Fibroblast of peridontal ligament (primary cell): ENCODE data around the gene PWP1.

Source experiments
- DNase-seq: peaks from one replicate; pipeline ENCODE4 v3.0.0-alpha.2; 2010; ENCODE audit errors: extremely low read depth

Gene PWP1

DNA sequence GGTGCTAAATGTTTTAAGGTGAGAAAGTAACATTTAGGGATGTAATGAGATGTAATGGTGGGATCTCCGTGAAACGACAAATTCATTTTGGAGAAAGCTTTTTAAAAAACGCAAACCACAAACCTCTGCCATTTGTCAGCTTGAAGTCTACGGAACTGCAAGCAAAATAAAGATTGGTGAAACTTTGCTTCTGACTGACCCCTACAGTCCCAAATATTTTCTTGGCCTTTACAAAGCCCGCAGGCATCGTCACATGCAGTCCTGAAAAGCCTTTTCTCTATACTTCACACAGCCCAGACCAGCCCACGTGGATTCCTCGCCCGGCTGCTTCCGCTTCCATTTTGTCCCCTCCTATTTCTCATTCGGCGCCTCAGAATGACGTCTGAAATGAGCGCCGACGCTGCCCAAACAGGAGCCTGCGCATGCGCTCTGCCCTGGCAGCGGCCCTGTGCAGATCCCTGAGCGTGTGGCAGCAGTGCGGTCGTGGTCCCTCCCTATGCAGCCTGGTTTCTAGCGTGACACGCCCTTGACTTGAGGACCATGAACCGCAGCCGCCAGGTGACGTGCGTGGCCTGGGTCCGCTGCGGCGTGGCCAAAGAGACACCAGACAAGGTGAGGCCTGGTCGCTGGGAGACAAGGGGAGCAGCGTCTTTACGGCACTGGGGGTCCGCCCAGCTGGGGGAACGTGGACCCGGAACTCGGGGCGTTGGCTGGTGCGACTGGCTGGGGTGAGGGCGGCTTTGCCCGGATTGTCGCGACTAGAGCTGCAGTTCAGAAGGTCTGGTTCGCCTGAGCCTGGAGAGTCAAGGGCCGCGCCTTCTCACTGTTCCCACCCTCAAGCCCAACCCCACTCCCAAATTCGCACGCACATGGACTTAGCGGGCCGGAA, at the start of gene PWP1:
Gene PWP1, plus strand, starts transcription at position 440 of the 889 bp plus-strand sequence. Its CDS starts 101 bp downstream, at position 541.
- DNase-seq: peak; percentile 95

DNA sequence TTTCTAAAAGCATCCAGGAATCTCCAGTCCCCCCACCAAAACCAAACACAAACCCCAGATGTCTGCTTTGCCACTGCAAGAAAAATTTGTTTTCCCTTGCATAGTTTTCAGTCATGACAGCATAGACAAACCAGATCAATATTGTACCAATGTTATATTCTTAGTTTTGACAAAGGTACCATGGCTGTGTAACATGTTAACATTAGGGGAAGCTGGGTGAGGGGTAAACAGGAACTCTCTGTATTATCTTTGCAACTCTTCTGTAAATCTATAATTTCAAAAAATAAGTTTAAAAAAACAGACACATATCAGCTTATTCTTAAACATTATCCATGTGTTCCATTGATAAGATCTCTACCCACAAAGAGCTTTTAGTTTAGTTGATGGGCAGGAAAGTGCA, 44.4 kb upstream of the PWP1 start:
- no peak for DNase-seq

DNA sequence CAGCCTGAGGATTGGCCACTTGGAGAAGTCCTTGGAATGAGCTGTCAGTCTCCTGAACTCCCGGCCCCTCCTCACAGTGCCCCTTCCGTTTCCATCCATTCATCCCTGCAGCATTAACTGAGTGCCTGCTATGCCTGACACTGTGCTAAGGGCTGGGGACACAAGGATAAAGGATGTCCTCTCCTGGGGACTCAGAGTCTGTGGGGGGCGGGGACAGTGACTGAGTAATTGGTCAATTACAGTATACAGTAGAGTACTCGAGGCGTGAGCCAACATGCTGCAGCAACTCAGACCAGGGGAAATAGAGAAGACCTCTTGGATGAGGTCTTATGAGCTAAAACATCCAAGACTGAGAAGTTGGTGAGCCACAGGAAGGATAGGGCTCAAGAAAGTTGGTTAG, 43.4 kb upstream of the PWP1 start:
- DNase-seq: no peak

GRCh38 chr12:107645630-107646333, 39.8 kb upstream of the PWP1 start:
- DNase-seq: no peak

- DNase-seq: no peak
Observed at GRCh38 chr12:107646436-107646835, 39.2 kb upstream of the PWP1 start.

- DNase-seq: no peak
Observed at GRCh38 chr12:107649661-107650061, 35.9 kb upstream of the PWP1 start.

DNA sequence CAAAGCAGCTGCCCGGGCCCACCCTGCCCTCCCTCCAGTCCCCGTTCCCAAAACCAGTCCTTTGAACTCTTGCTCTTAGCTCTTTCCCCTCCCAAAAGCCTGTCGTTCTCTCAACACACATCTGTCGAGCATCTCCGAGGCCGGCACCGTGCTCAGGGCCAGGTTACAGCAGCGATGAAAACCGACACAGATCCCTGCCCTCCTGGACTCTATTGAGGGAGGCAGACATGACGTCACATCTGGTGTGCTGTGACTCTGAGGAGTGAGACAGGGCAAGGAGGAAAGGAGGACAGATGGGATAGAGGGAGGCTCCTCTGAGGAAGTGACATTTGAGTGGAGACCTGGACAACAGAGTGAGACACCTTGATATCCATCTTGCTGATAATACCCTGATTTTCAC, 34.6 kb upstream of the PWP1 start:
- DNase-seq: no peak

DNA sequence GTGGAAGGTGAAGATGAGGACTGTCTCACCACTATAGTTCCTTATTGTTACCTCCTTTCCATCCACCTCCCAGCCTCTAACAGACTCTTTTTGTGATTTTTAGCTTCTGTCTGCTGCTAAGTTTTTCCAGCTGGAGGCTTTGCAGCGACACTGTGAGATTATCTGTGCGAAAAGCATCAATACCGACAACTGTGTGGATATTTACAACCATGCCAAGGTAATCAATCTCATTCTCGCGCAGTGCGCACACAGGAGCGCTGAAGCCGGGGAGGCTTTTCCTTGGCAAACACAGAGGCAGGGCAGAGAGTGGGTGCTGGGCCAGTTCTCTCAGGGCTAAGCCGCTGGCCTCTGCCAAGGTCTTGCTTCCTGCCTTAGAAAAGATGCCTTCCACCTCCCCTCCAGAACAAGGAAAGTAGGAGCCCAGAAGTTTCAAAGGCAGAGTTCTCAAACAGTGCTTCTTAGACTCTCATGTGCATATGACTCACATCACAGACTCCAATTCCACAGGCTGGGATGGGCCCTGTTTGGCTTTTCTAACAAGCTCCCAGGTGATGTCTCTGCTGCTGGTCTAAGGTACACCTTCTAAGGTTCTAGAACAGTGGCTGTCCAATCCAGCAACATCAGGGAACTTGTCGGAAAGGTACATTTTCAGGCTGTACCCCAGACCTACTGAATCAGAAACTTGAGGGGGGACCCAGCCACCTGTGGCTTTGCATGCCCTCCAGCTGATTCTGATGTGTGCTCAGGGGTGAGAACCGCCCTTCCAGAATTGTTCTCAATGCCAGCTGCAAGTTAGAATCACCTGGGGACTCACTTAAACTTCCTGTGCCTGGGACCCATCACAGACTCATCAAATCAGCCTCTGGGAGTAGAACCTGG, 33.8 kb upstream of the PWP1 start:
- no peak for DNase-seq

DNA sequence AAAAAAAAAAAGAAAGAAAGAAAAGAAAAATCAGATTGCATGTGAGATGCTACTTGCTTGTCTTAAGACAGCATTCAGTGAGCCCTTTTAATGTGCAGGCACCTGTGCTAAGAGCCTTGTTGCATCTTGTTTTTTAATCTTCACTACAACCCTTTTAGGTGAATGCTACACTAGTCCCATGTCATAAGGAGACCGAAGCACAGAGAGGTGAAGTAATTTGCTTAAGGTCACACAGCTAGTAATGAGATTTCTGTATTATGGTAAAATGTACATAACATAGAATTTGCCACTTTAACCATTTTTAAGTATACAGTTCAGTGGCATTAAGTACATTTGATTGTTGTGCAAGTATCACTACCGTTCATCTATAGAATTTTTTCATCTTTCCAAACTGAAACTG, 32.1 kb upstream of the PWP1 start:
- DNase-seq: no peak

GRCh38 chr12:107654873-107655272, 30.7 kb upstream of the PWP1 start:
- DNase-seq: no peak

DNA sequence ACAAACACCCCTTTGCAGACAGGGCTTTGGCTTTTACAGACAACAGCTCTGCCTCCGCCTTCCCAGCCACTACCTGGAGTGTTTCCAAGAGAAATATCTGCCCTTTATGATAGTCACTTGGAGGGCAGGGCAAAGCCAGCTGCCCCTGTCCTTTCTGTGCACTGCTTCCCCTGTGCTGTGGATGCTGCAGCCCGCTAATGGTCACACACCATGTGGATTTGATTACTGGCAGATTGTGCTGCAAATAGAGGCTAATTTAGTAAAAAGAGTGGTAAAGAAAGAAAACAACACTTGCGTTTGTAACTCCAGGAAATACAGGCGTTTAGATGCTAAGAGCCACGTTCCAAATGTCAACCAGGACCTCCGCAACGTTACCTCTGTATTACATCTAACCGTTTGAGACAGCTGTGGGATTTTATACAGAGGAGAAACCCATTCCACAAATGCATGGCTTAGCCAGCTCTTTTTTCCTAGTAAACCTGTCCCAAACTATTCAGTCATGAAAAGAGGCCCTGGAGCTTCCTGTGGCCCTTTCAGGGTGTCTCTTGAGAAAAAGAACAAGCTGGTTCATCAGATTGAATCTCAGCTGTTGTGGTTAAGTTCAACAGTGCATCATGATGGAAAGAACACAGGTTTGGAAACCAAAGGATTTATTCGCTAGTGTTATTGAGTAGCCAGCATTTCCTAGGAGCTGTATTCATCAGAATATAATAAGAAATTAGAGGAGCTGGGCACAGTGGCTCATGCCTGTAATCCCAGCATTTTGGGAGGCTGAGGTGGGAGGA, 30.1 kb upstream of the PWP1 start:
- peak; percentile 25 for DNase-seq

GRCh38 chr12:107656302-107656701, 29.3 kb upstream of the PWP1 start:
- no peak for DNase-seq

- DNase-seq: no peak
Observed at GRCh38 chr12:107657133-107657532, 28.5 kb upstream of the PWP1 start.

- DNase-seq: no peak
Observed at GRCh38 chr12:107657621-107658020, 28.0 kb upstream of the PWP1 start.

GRCh38 chr12:107660235-107660634, 25.4 kb upstream of the PWP1 start:
- DNase-seq: no peak

- DNase-seq: no peak
Observed at GRCh38 chr12:107660861-107661415, 24.7 kb upstream of the PWP1 start.

DNA sequence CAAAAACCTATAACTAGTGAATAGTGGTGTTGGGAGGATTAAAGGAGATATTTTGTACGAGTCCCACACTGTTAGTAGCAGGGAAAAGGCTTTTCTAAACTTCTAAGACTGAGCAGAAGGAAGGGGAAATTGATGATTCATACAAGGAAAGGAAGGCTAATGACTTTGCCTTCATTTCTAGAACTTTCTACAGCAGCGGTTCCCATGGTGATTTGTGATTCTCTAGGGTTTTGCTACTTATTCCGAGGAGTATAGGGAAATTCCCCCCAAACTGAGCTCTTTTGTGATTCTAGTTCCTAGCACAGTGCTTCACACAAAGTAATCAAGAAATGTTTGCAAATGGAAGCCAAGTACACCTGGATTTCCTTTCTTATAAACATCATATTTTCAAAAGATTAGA, 23.8 kb upstream of the PWP1 start:
- no peak for DNase-seq

GRCh38 chr12:107662484-107662883, 23.1 kb upstream of the PWP1 start:
- no peak for DNase-seq

DNA sequence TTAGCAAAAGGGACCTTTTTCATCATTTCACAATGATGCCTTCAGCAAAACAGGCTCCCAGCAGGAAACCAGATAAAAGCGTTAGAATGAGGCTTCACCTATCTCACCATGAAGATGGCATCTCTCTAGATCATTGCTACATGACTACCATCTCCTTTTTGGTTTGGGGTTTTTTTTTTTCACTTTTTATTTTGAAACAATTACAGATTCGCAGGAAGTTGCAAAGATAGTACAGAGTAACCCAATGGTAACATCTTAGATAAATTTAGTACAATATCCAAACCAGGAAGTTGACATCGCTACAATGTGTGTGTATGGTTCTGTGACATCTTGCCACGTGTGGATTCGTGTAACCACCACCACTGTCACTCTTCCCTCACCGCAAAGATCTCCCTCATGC, 22.3 kb upstream of the PWP1 start:
- DNase-seq: no peak

- DNase-seq: no peak
Observed at GRCh38 chr12:107666009-107666408, 19.6 kb upstream of the PWP1 start.

DNA sequence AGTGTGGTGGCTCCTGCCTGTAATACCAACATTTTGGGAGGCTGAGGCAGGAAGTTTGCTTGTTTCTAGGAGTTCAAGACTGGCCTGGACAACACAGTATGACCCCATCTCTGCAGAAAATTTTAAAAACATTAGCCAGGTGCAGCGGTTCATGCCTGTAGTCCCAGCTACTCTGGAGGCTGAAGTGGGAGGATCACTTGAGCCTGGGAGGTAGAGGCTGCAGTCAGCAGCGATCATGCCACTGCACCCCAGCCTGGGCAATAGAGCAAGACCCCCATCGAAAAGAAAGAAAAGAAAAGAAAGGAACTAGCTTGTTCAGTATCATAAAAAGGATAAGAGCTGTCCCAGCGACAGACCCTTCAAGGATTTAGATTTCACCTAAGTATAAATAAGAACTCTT, 18.1 kb upstream of the PWP1 start:
- no peak for DNase-seq
